BE2C (cell line): ENCODE data around the gene HBA2.

Experiments
- DNase-seq: peaks from one replicate; pipeline ENCODE4 v3.0.0-alpha.2; 2020
- H3K27me3 ChIP-seq: fragments of 250-450 bp; sonication (Bioruptor Pico); 2 replicates; pipeline ENCODE4 v1.5.1; 2020; ENCODE audit warnings: mild to moderate bottlenecking
- H3K36me3 ChIP-seq: fragments of 250-450 bp; sonication (Bioruptor Pico); 2 replicates; pipeline ENCODE4 v1.5.1; 2020; ENCODE audit warnings: mild to moderate bottlenecking
- H3K4me1 ChIP-seq: fragments of 250-450 bp; sonication (Bioruptor Pico); 2 replicates; pipeline ENCODE4 v1.5.1; 2020
- H3K4me3 ChIP-seq: 2 replicates; pipeline ENCODE4 v1.5.1; 2011; ENCODE audit warnings: low read depth, low read length
- H3K9me3 ChIP-seq: fragments of 250-450 bp; sonication (Bioruptor Pico); 2 replicates; pipeline ENCODE4 v1.5.1; 2020
- TF ChIP-seq, protein P1 (sequence below): IDR thresholded peaks from 2 replicates; pipeline ENCODE4 v1.5.1; 2012; ENCODE audit warnings: mild to moderate bottlenecking, low read depth, low read length

HBA2 gene

DNA sequence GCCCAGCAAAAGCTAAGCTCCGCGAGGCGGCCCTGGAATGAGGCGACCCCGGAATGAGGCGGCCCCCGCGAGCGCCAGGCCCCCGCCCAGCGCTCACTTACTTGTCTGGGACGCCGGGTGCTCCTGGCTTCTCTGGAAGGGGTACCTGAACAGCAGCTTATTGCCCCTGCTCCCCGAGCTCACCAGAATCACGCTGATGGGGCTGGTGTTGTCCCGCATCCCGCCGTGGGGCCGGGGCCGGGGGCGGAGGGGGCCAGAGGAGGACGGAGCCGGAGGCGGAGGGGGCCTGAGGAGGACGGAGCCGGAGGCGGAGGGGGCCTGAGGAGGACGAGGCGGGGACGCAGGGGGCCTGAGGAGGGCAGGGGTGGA, 34.6 kb upstream of the HBA2 start:
- peak; percentile 39 for DNase-seq
- TF ChIP-seq, protein P1, sequence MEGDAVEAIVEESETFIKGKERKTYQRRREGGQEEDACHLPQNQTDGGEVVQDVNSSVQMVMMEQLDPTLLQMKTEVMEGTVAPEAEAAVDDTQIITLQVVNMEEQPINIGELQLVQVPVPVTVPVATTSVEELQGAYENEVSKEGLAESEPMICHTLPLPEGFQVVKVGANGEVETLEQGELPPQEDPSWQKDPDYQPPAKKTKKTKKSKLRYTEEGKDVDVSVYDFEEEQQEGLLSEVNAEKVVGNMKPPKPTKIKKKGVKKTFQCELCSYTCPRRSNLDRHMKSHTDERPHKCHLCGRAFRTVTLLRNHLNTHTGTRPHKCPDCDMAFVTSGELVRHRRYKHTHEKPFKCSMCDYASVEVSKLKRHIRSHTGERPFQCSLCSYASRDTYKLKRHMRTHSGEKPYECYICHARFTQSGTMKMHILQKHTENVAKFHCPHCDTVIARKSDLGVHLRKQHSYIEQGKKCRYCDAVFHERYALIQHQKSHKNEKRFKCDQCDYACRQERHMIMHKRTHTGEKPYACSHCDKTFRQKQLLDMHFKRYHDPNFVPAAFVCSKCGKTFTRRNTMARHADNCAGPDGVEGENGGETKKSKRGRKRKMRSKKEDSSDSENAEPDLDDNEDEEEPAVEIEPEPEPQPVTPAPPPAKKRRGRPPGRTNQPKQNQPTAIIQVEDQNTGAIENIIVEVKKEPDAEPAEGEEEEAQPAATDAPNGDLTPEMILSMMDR = no peak

DNA sequence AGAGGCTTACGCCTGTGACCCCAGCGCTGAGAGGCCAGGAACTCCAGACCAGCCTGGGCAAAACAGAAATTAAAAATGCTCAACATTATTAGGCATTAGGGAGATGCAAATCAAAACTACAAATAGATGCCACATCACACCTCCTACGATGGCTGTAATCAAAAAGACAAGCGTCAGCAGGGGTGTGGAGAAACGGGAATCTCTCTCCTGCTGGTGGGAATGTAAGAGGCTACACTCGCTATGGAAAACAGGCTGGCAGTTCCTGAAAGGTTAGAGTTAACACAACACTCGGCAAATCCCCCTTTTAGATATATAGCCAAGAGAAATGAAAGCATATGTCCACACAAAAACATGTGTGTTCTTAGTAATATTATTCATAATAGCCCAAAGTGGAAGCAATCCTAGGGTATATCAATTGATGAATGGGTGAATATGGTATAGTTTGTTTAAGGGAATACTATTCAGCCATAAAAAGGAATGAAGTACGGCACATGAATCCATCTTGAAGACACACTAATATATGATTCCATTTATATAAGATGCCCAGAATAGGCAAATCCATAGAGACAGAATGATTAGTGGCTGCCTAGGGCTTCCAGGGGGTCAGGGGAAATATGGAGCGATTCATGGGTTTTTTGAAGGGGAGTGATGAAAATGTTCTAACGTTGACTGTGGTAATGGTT, 32.4 kb upstream of the HBA2 start:
- Histone ChIP-seq H3K36me3 (no peaks in the 10 kb centered on the region), H3K4me3 (no peak overlapping the region), H3K27me3 (no peaks in the 10 kb centered on the region), H3K4me1 (no peaks in the 10 kb centered on the region), H3K9me3 (no peaks in the 10 kb centered on the region)
- no peak for DNase-seq
- TF ChIP-seq, protein P1 = no peak

More for the DNA sequence above, 34.6 kb upstream of the HBA2 start:
- Histone ChIP-seq H3K36me3 (no peaks in the 10 kb centered on the region), H3K4me1 (no peaks in the 10 kb centered on the region), H3K9me3 (no peaks in the 10 kb centered on the region), H3K4me3 (peak overlapping the region; percentile 67), H3K27me3 (no peaks in the 10 kb centered on the region)

DNA sequence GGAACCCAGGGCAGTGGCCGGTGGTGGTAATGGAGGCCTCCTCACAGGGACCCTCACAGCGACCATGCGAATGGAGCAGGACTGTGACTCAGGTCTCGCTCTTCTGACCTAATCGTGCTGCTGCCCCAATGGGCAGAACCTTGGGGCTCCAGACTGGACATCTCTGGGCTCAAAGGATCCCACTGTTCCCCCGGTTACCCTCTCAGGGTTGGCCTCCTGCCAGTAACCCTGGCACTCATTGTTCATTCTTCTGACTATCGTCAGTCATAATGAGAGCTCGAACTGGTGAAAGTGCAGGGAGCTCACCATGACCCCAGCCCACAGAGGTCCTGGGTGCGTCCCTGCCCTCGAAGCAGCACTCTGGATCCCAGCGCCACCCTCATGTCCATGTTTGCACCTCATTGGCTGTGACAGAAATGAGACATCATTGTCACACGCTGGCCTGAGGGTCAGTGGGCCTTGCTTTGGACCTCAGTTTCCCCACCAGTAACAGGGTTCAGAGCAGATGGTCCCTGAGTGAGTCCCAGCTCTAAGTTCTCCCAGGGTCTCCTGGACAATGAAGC, 30.2 kb upstream of the HBA2 start:
- DNase-seq = no peak
- Histone ChIP-seq H3K9me3 (no peaks in the 10 kb centered on the region), H3K27me3 (no peaks in the 10 kb centered on the region), H3K4me3 (no peak overlapping the region), H3K4me1 (no peaks in the 10 kb centered on the region), H3K36me3 (no peaks in the 10 kb centered on the region)
- TF ChIP-seq, protein P1 = no peak

DNA sequence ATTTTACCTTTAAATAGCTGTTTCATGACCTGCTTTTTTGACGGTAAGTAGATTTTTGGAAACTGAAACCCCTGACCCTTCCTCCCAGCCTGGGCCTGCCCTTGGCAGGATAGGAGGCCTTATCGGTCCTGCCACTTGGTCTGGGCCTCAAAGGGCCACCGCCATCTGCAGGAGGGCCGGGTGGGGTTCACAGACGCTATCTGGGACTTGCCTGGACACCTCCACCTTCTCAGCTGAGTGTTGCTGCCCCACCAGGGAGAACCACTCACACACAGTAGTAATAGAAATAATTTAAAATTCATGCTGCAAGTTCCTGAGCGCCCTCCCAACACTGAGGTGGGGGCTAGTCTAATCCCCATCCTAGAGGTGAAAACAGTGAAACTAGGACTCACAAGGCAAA, 29.6 kb upstream of the HBA2 start:
- no peaks in the 10 kb centered on the region for H3K27me3 ChIP-seq
- H3K36me3 ChIP-seq = no peaks in the 10 kb centered on the region
- H3K4me3 ChIP-seq = no peak overlapping the region
- H3K9me3 ChIP-seq = no peaks in the 10 kb centered on the region
- TF ChIP-seq, protein P1 = no peak
- H3K4me1 ChIP-seq = no peaks in the 10 kb centered on the region
- DNase-seq = no peak

DNA sequence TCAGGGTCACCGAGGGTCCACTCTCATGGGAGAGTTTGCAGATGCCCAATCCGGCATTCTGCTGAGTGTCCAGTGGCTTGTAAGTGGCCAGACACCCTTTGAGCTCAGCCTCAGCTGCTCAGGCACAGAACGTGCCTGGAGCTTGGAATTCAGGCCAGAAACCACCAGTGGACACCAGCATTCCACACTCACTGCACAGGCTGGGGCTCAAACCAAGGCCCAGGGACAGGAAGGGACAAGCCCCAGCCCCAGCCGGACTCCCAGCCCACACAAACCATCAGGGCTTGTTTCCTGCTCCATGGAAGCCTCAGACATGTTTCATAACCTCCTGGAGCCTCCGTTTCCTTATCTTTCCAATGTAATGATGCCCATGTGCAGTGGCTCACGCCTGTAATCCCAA, 29.2 kb upstream of the HBA2 start:
- H3K36me3 ChIP-seq = no peaks in the 10 kb centered on the region
- H3K9me3 ChIP-seq = no peaks in the 10 kb centered on the region
- no peak overlapping the region for H3K4me3 ChIP-seq
- TF ChIP-seq, protein P1 = no peak
- no peak for DNase-seq
- H3K27me3 ChIP-seq = no peaks in the 10 kb centered on the region
- H3K4me1 ChIP-seq = no peaks in the 10 kb centered on the region

DNA sequence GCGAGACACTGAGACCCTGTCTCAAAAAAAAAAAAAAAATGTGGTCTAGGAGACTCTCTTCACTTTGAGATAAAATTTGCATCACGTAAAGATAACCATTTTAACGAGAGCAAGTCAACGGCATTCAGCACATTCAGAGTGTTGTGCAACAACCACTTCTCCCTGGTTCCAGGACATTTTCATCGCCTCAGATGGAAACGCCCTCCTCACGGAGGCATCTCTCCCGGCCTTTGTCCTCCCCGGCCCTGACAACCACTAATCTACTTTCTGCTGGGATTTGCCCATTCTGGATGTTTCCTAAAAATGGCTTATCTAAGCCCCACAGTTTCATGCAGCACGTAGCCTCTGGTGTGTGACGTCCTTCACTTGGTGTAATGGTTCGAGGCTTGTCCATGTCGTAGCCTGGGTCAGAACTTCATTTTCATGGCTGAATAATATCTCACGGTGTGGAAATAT, 27.9 kb upstream of the HBA2 start:
- Histone ChIP-seq H3K4me1 (peaks cover 7% of the 10 kb centered on the region), H3K36me3 (no peaks in the 10 kb centered on the region)

More for the DNA sequence above, 27.9 kb upstream of the HBA2 start:
- Histone ChIP-seq H3K27me3 (no peaks in the 10 kb centered on the region), H3K4me3 (no peak overlapping the region), H3K9me3 (no peaks in the 10 kb centered on the region)
- TF ChIP-seq, protein P1 = no peak
- no peak for DNase-seq
